Anterior cingulate cortex (tissue), 58 donors: ENCODE measurements around the gene SP4.
A peak's percentile ranks its signal among the peaks of the same experiment; 100 is the strongest.

Experiments used
- DNase-seq, 58 donors: peaks; one replicate each; lab custom pipeline; 2025; lab: John Stamatoyannopoulos, UW

SP4 gene

DNA sequence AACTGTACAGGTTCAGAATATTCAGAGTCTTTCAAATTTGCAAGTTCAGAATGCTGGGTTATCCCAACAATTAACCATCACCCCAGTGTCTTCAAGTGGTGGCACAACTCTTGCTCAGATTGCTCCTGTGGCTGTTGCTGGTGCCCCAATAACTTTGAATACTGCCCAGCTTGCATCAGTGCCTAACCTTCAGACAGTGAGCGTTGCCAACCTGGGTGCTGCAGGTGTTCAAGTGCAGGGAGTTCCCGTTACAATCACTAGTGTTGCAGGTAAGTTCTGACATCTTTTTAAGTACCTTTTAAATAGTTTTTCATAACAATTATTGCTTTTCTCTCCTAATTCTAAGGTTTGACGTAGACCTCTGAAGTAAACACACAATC, 2.7 kb downstream of the SP4 start:
- no peak for DNase-seq

DNA sequence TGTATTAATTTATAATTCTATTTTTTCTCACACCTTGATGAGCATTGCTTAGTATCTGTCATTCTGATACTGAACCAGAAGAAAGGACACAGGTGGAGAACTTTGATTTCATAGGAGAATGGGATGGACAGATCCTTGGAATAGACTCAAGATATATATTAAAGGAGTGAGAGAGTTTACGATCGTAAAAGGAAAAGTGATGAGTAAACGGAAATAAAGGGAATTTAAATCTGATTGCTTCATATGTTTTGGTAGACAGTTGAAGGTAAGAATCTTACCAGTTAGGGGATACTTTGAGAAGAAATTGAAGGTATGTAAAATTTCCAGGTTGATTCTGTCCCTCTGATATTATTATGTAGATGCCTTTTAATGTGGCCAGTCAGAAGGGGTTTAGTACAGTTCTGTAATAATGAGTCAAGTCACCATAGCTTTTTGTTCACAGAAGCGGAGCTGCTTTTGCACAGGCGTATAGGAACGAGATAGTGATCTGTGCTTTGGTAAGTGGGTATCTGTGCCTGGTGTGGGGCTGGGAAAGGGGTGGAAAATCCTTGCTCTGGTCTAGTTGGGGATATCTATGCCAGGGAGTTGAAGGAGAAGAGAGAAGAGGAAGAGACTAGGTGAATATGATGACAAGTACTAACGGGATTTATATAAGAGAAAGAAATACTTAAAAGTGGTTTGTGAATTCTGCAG, 15.4 kb downstream of the SP4 start:
- DNase-seq = no peak

- DNase-seq = no peak
Measured at GRCh38 chr7:21448974-21449373, 21.1 kb downstream of the SP4 start.

DNA sequence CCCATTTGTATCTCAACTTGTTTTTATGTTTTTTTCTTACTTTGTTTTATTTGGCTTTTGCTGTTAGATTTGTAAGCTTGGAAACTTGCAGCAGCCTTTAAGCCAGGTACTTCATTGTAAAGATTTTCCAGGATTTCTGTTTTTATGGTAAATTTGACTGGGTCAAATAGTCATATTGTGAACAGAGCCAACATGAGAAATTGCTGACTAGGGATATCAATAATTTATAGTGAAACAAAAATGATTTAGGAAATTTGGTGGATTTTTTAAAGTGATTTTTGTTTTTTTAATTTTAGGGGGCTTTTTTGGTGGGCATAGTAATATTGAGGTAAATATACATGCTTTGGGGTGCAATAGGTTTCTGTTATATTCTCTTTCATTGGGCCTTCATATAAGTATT, 22.2 kb downstream of the SP4 start:
- no peak for DNase-seq

DNA sequence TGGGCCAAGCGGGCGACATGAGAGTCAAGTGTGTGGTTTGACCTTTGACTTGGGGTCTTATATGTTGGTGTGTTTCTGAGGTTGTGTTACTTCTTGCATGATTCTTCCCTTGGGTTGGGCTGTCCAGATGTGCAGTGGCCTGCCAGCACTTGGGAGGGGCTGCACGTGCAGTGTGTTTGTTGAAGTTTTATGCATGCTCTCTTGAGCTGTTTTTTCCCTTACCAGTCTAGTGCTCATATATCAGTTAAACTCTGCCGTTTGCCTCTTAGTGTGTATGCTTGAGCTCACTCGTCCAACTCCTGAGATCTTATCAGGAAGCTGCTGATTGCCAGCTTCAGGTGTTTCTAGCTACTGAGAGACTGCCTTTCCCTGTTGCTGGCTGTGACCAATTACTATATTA, 23.1 kb downstream of the SP4 start:
- no peak for DNase-seq

DNA sequence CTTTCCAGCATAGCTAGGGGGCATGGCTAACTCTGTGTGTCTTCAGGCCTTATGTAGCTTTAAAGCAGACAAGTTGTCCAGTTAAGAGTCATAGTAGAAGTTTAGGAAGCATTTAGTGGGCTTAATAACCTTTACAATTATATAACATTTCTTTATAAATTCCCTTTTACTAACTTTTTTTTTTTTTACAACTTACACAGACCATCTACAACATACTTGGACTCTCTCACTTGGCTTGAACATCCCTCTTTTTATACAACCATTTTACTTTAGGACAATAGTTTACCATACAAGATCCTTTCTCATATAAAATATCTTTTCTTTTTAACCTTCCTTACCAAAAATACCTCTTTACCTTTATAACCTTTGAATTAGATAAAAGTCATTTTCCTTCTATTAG, 26.3 kb downstream of the SP4 start:
- no peak for DNase-seq

GRCh38 chr7:21454906-21455305, 27.0 kb downstream of the SP4 start:
- DNase-seq = no peak

GRCh38 chr7:21461282-21461681, 33.4 kb downstream of the SP4 start:
- DNase-seq = no peak

DNA sequence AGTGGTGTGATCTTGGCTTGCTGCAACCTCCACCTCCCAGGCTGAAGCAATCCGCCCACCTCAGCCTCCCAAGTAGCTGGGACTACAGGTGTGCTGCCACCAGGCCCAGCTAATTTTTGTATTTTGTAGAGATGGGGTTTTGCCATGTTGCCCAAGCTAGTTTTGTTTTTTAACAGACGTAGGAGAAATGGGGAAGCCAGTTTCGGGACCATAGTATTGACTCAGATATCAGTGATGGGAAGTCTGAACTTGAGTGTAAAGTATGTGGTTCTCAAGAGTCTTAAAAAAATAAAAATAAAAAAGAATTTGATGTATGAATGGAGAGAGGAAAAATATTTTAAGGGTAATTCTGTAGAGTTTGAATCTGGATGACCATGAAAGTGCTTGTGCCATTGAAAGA, 34.2 kb downstream of the SP4 start:
- DNase-seq = no peak

GRCh38 chr7:21463524-21463923, 35.6 kb downstream of the SP4 start:
- DNase-seq = no peak

- no peak for DNase-seq
Measured at GRCh38 chr7:21468969-21469368, 41.1 kb downstream of the SP4 start.

DNA sequence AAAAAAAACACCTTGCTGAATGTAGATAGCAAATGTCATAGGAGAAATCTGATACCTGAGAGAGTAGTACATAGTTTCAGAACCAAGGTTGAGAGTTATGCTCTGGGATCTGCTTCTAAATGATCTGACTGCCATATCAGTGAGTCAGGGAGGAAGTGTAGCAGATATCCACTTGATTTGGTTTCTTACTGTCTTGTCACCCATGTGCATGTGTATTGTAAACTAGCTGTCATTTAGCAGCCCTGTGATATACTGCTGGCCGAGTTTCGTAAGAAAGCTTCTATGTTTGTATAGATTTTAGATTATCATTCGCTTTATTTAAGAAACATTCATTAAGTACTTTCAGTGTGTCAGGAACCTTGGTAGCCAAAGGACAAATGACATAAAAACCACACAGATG, 42.0 kb downstream of the SP4 start:
- DNase-seq = no peak

- no peak for DNase-seq
Measured at GRCh38 chr7:21472029-21472428, 44.1 kb downstream of the SP4 start.

- no peak for DNase-seq
Measured at GRCh38 chr7:21476429-21476828, 48.5 kb downstream of the SP4 start.

GRCh38 chr7:21480693-21481403, 53.0 kb downstream of the SP4 start:
- no peak for DNase-seq

DNA sequence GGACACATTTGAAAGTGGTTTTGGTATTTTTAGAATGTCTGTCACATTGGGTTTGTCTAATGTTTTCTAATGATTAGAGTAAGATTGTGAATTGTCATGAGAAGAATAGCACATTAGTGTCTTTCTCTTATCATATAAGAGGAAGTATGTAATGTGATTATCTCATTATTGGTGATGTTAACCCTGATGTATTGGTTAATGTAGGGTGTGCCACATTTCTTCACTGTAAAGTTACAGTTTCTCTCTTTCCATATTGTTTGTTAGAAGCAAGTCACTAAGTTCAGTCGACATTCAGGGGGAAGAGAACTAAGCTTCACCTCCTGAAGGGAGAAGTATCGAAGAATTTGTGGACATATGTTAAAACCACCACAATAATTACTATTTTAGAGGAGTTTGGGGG, 58.6 kb downstream of the SP4 start:
- no peak for DNase-seq

DNA sequence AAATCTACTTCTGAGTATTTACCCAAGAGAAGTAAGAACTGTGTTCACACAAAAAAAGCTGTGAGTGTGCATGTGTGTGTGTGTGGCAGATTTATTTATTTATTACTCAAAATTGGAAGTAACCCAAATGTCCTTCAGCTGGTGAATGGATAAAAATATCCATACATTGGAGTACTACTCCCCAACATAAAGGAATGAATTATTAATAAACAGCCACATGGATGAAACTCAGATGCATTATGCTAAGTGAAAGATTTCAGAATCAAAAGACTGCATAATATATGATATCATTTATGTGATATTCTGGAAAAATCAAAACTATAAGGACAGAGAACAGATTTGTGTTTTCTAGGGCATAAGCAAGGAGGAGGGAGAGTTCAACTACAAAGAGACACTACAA, 67.8 kb downstream of the SP4 start:
- no peak for DNase-seq

DNA sequence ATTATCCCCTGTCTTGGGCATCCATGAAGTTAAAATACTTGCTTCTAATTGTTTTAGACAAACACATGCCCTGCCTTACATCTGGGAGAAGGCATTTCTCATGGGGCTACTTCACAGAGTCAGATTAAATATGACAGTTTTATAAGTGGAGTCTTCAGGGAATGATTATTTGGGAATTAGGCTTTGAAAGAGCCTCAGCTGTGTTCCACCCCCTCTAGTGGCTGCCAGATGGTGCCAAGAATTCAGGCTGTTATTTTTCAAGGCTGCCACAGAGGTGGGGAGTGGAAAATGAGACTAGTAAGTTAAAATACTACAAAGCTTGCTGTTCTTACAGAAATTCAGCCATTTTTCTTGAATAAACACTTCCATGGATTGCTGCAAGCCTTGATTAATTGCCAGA, 69.2 kb downstream of the SP4 start:
- DNase-seq = peak in 1 of 58 donors; percentile 10

DNA sequence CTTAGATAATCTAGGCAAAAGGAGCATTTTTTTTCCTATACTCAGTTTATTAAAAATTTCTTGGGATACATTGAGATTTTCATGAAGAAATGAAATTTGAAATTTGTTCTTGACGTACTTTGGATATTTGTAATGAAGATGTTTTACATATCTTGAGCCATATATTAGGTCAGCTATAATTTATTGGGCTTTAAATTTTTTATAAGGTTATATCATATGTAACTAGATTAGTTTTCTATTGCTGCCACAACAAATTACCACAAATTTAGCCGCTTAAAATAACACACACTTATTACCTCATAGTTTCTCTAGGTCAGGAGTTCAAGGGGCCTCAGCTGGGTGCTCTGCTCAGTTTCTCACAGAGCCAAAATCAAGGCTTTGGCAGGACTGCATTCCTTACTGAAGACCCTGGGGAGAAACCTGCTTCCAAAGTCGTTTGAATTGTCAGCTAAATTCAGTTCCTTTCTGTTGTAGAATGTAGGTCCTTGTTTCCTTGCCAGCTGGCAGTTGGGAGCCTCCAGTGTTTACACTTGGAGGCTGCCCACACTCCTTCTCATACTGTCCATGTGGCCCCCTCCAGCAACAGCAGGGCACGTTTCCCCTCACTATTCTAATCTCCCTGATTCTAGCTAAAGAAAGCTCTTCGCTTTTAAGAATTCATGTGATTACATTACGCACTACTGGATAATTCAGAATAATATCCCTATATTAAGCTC, 72.4 kb downstream of the SP4 start:
- DNase-seq = peak in 4 of 58 donors; percentile 1 to 10 (median 2)

DNA sequence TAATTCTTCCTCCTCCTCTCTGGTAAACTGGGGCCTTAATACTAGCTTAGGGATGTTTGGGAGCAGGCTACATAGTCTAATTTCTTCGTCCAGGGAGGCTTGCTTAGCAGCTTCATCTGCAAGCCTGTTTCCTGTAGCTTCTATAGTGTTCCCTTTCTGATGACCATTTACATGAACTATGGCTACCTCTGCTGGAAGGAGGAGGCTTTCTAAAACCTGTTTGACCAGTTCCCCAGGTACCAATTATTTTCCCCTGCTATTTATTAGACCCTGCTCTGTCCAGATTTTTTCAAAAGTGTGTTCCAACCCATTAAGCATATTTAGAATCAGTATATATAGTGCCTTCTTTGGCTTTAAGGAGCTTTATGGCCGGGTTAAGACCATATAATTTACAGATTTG, 76.1 kb downstream of the SP4 start:
- DNase-seq = no peak

GRCh38 chr7:21507627-21508343, 79.9 kb downstream of the SP4 start:
- peak in 20 of 58 donors; percentile 1 to 51 (median 12) for DNase-seq
